ENCODE measurements around the gene DOCK2.

GRCh38 chr5:169701910-169702451, 64.9 kb downstream of the DOCK2 start:
- TF ChIP-seq CTCF (IDR thresholded peaks at IDR 0.05; ENCODE audit: extremely low read depth in 1 of 2, insufficient read depth in 1 of 2, low read depth in 1 of 2, low read length in 2 of 2): peak; percentile 25 to 42
- no peak for TF ChIP-seq MAX (IDR thresholded peaks at IDR 0.05; ENCODE audit: insufficient read depth, insufficient read length)
- TF ChIP-seq EZH2 (IDR thresholded peaks at IDR 0.05; ENCODE audit: borderline replicate concordance, low read depth, low read length, severe bottlenecking): no peak
- no peak for TF ChIP-seq JUN (IDR thresholded peaks at IDR 0.05; ENCODE audit: borderline replicate concordance, insufficient read depth, insufficient read length, low read depth)
- no peak for TF ChIP-seq POLR2AphosphoS5 (IDR thresholded peaks at IDR 0.05; ENCODE audit: insufficient read depth, low read depth, low read length)
